Measurements from ENCODE around the gene HIRIP3.

DNA sequence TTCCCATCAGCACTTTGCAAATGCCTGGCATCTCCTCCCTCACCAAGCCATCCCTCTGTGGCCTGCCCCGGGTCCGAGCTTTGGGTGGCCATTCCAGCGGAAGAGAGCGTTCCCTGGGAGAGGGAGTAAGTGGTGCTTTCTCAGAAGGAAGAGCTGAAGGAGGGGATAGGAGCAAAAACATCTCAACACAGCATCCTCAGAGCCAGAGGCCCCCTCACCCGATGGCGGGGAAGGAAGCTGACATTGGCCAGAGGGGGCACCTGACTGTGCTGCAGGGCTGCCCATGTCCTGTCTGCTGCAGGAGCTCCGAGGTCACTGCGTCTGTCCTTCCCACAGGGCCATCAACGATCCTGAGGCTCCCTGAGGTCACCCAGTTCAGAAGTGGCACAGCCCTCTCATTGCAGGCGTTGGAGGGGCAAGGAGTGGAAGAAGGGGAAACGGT, 36.1 kb upstream of the HIRIP3 start:
- TF ChIP-seq POLR2A (IDR thresholded peaks at IDR 0.05) = no peak
- TF ChIP-seq, protein P1, sequence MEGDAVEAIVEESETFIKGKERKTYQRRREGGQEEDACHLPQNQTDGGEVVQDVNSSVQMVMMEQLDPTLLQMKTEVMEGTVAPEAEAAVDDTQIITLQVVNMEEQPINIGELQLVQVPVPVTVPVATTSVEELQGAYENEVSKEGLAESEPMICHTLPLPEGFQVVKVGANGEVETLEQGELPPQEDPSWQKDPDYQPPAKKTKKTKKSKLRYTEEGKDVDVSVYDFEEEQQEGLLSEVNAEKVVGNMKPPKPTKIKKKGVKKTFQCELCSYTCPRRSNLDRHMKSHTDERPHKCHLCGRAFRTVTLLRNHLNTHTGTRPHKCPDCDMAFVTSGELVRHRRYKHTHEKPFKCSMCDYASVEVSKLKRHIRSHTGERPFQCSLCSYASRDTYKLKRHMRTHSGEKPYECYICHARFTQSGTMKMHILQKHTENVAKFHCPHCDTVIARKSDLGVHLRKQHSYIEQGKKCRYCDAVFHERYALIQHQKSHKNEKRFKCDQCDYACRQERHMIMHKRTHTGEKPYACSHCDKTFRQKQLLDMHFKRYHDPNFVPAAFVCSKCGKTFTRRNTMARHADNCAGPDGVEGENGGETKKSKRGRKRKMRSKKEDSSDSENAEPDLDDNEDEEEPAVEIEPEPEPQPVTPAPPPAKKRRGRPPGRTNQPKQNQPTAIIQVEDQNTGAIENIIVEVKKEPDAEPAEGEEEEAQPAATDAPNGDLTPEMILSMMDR (IDR thresholded peaks at IDR 0.05) = no peak
- TF ChIP-seq POLR2AphosphoS5 (IDR thresholded peaks at IDR 0.05; ENCODE audit: insufficient read depth in 1 of 2, low read depth in 1 of 2) = no peak
